Neural cell (in vitro differentiated cells): ENCODE results near the gene GLI3.

ENCODE experiments used
- CTCF ChIP-seq: fragments of 450-650 bp; IDR thresholded peaks from 2 replicates; pipeline ENCODE4 v1.5.1; 2014; ENCODE audit warnings: antibody characterized with exemption, mild to moderate bottlenecking, moderate library complexity; ENCODE audit not compliant: poor library complexity, severe bottlenecking
- EP300 ChIP-seq: fragments of 450-650 bp; conservative IDR thresholded peaks from 2 replicates; pipeline ENCODE4 v1.6.1; 2014; ENCODE audit warnings: antibody characterized with exemption, mild to moderate bottlenecking, moderate library complexity; ENCODE audit not compliant: poor library complexity, severe bottlenecking
- EZH2 ChIP-seq: fragments of 200-600, 300-800 bp; shearing (Covaris generic), sonication (generic); IDR thresholded peaks from 2 replicates; pipeline ENCODE4 v1.6.1; 2014; ENCODE audit warnings: antibody characterized with exemption, low read length, borderline replicate concordance, mild to moderate bottlenecking; ENCODE audit not compliant: insufficient read depth, poor library complexity, severe bottlenecking
- MXI1 ChIP-seq: fragments of 450-650 bp; conservative IDR thresholded peaks from 2 replicates; pipeline ENCODE4 v1.6.1; 2014; ENCODE audit warnings: antibody characterized with exemption, mild to moderate bottlenecking; ENCODE audit not compliant: poor library complexity, severe bottlenecking
- POLR2AphosphoS5 ChIP-seq: IDR thresholded peaks from 2 replicates; pipeline ENCODE4 v1.6.1; 2012
- RAD21 ChIP-seq: fragments of 450-650 bp; conservative IDR thresholded peaks from 2 replicates; pipeline ENCODE4 v1.6.1; 2014; ENCODE audit warnings: antibody characterized with exemption, mild to moderate bottlenecking, moderate library complexity
- SMC3 ChIP-seq: fragments of 450-650 bp; conservative IDR thresholded peaks from 2 replicates; pipeline ENCODE4 v1.6.1; 2014; ENCODE audit warnings: antibody characterized with exemption, mild to moderate bottlenecking, moderate library complexity; ENCODE audit not compliant: poor library complexity

GRCh38 chr7:42105554-42106358, 131.3 kb downstream of the GLI3 start:
- TF ChIP-seq CTCF, result no peak
- TF ChIP-seq EP300, result no peak
- TF ChIP-seq SMC3, result no peak
- no peak for TF ChIP-seq RAD21
- TF ChIP-seq POLR2AphosphoS5, result no peak
- no peak for TF ChIP-seq EZH2
- TF ChIP-seq MXI1, result no peak
